Lower leg skin (tissue), 4 donors: ENCODE measurements around the gene WSCD1. TPM values are rescaled to one million over a fixed set of nuclear protein-coding genes. Genes with fewer than 3 reads are reported as not detected.
A peak's percentile ranks its signal among the peaks of the same experiment; 100 is the strongest.

Source experiments
- DNase-seq, 2 donors: peaks; one replicate each; pipeline ENCODE4 v3.0.0-alpha.2; 2019; ENCODE audit warnings: low spot score in 2 of 2
- H3K4me3 ChIP-seq: fragments of 200-600 bp; sonication (generic); 2 replicates; pipeline ENCODE4 v1.5.1; 2017; ENCODE audit warnings: mild to moderate bottlenecking, low read depth; ENCODE audit not compliant: poor library complexity, severe bottlenecking
- CTCF ChIP-seq, 3 donors: fragments of 450-650 bp; IDR thresholded peaks; one replicate each; pipeline ENCODE4 v1.5.1; 2016; ENCODE audit warnings: antibody characterized with exemption in 3 of 3, mild to moderate bottlenecking in 3 of 3, moderate library complexity in 2 of 3
- POLR2A ChIP-seq, 2 donors: fragments of 450-650 bp; IDR thresholded peaks; one replicate each; pipeline ENCODE4 v1.6.1; 2016 to 2017; ENCODE audit warnings: antibody characterized with exemption in 2 of 2, mild to moderate bottlenecking in 1 of 2, moderate library complexity in 1 of 2
- WGBS, 2 donors: methylation state at CpG; one replicate each; pipeline ENCODE4 v1.1.5; 2018; 5-methylcytosine and 5-hydroxymethylcytosine counted together
- intact Hi-C: fragments of 100-400 bp; cut with DNase I; formaldehyde crosslinking; loops from one replicate; pipeline ENCODE4 v1.15.0; 2023; ENCODE audit warnings: low total_unique reads
- total RNA-seq, 4 donors: library from RNA; depleted of rRNA; stranded (reverse); fragments of >200 nt; gene quantifications; one replicate each; pipeline ENCODE4 v1.1.0, GENCODE V29; 2016

The WSCD1 gene
- total RNA-seq, 4 donors from 2014 or later: 2.5 to 5.3 (median 2.9) TPM

GRCh38 chr17:6090253-6090652 is 20.1 kb downstream of the WSCD1 start:
- intact Hi-C loops: no loop called here
- 80 to 83% methylated on average over 20 of the region's 20 CpGs for WGBS, 2 donors
- TF ChIP-seq CTCF (IDR thresholded peaks at IDR 0.05): no peak
- TF ChIP-seq POLR2A (IDR thresholded peaks at IDR 0.05): no peak

GRCh38 chr17:6092182-6092902 is 22.2 kb downstream of the WSCD1 start:
- TF ChIP-seq CTCF (IDR thresholded peaks at IDR 0.05) (no peak), POLR2A (IDR thresholded peaks at IDR 0.05) (no peak)
- H3K4me3 ChIP-seq: no peak overlapping the region
- WGBS, 2 donors: 86 to 87% methylated on average over 14 of the region's 14 CpGs
- intact Hi-C loops: no loop called here
- peak in 1 of 2 donors; percentile 72 for DNase-seq

More at GRCh38 chr17:6090253-6090652, 20.1 kb downstream of the WSCD1 start:
- peak in 1 of 2 donors; percentile 79 for DNase-seq
- H3K4me3 ChIP-seq: no peak overlapping the region

GRCh38 chr17:6092903-6093468 is 22.8 kb downstream of the WSCD1 start:
- TF ChIP-seq POLR2A (IDR thresholded peaks at IDR 0.05) (no peak), CTCF (IDR thresholded peaks at IDR 0.05) (no peak)
- no peak overlapping the region for H3K4me3 ChIP-seq
- peak in 1 of 2 donors; percentile 68 for DNase-seq
- 89% methylated on average over 10 to 11 of the region's 11 CpGs for WGBS, 2 donors
- intact Hi-C loops: no loop called here

GRCh38 chr17:6094453-6094852 is 24.3 kb downstream of the WSCD1 start:
- no peak for DNase-seq
- 32 to 53% methylated on average over 1 of the region's 1 CpG for WGBS, 2 donors
- H3K4me3 ChIP-seq: no peak overlapping the region
- intact Hi-C loops: no loop called here
- TF ChIP-seq POLR2A (IDR thresholded peaks at IDR 0.05) (no peak), CTCF (IDR thresholded peaks at IDR 0.05) (no peak)

- TF ChIP-seq POLR2A (IDR thresholded peaks at IDR 0.05) (no peak), CTCF (IDR thresholded peaks at IDR 0.05) (no peak)
- no peak for DNase-seq
- WGBS, 2 donors: 90 to 91% methylated on average over 11 of the region's 11 CpGs
- no peak overlapping the region for H3K4me3 ChIP-seq
- intact Hi-C loops: no loop called here
Observed at GRCh38 chr17:6094926-6095325, 24.7 kb downstream of the WSCD1 start.
